ENCODE results near the gene SENP8. TPM values are rescaled to one million over a fixed set of nuclear protein-coding genes. Genes with fewer than 3 reads are reported as not detected.

Gene SENP8
- total RNA-seq, 1 experiment from 2014 or later, result 3.4 TPM

GRCh38 chr15:72183781-72184164, 65.6 kb downstream of the SENP8 start:
- Mint-ChIP-seq H3K4me3 (ENCODE audit: unreplicated experiment) (no peak overlapping the region), H3K4me1 (ENCODE audit: low read depth, unreplicated experiment) (no peaks in the 10 kb centered on the region), H3K36me3 (ENCODE audit: insufficient read depth, unreplicated experiment) (no peaks in the 10 kb centered on the region), H3K27ac (ENCODE audit: unreplicated experiment) (no peak overlapping the region), H3K27me3 (ENCODE audit: insufficient read depth, unreplicated experiment) (no peaks in the 10 kb centered on the region), H3K9me3 (ENCODE audit: unreplicated experiment) (no peaks in the 10 kb centered on the region)
- DNase-seq, result peak in 1 of 2 experiments; percentile 21
- no peak for TF ChIP-seq CTCF (IDR thresholded peaks at IDR 0.05; ENCODE audit: insufficient read depth in 1 of 2, low read depth in 1 of 2, low read length in 1 of 2, severe bottlenecking in 1 of 2, unreplicated experiment in 1 of 2)
- CTCF ChIA-PET, result no interaction called here
- POLR2A ChIA-PET, result no interaction called here
- Histone ChIP-seq H3K9me3 (no peaks in the 10 kb centered on the region), H3K27me3 (replicated peaks; ENCODE audit: control insufficient read depth, insufficient read depth, low read length) (no peaks in the 10 kb centered on the region), H3K4me1 (no peaks in the 10 kb centered on the region), H3K4me3 (ENCODE audit: low read depth, low read length) (no peak overlapping the region), H3K36me3 (ENCODE audit: control insufficient read depth, insufficient read depth, low read length) (no peaks in the 10 kb centered on the region)
- intact Hi-C loops (cut with micrococcal nuclease; ENCODE audit: unreplicated experiment), result no loop called here
- BruUV-seq (replicated peaks), result no TSS peak

- no TSS peak for BruUV-seq (replicated peaks)
- no peaks in the 10 kb centered on the region for H3K27me3 ChIP-seq (replicated peaks; ENCODE audit: control insufficient read depth, insufficient read depth, low read length)
- TF ChIP-seq CTCF (IDR thresholded peaks at IDR 0.05; ENCODE audit: insufficient read depth in 1 of 2, low read depth in 1 of 2, low read length in 1 of 2, severe bottlenecking in 1 of 2, unreplicated experiment in 1 of 2), result no peak
- no peaks in the 10 kb centered on the region for H3K9me3 ChIP-seq
- no peaks in the 10 kb centered on the region for H3K36me3 ChIP-seq (ENCODE audit: control insufficient read depth, insufficient read depth, low read length)
- Mint-ChIP-seq H3K36me3 (ENCODE audit: insufficient read depth, unreplicated experiment) (no peaks in the 10 kb centered on the region), H3K4me3 (ENCODE audit: unreplicated experiment) (no peak overlapping the region), H3K9me3 (ENCODE audit: unreplicated experiment) (no peaks in the 10 kb centered on the region), H3K4me1 (ENCODE audit: low read depth, unreplicated experiment) (no peaks in the 10 kb centered on the region), H3K27ac (ENCODE audit: unreplicated experiment) (no peak overlapping the region), H3K27me3 (ENCODE audit: insufficient read depth, unreplicated experiment) (no peaks in the 10 kb centered on the region)
- DNase-seq, result peak in 1 of 2 experiments; percentile 47
- no peak overlapping the region for H3K4me3 ChIP-seq (ENCODE audit: low read depth, low read length)
- ChIA-PET POLR2A (no interaction called here), CTCF (interaction anchor here (0.6 kb wide), 1 partner anchor 55 kb away, joined by 5 read pairs; no protein-coding TSS in a partner anchor)
- intact Hi-C loops (cut with micrococcal nuclease; ENCODE audit: unreplicated experiment), result no loop called here
- H3K4me1 ChIP-seq, result no peaks in the 10 kb centered on the region
Measured at GRCh38 chr15:72184165-72184811, 66.1 kb downstream of the SENP8 start.

GRCh38 chr15:72189250-72189902, 71.2 kb downstream of the SENP8 start:
- BruUV-seq (replicated peaks), result no TSS peak

More at GRCh38 chr15:72189250-72189902, 71.2 kb downstream of the SENP8 start:
- Mint-ChIP-seq H3K36me3 (ENCODE audit: insufficient read depth, unreplicated experiment) (no peaks in the 10 kb centered on the region), H3K27ac (ENCODE audit: unreplicated experiment) (no peak overlapping the region), H3K9me3 (ENCODE audit: unreplicated experiment) (no peaks in the 10 kb centered on the region), H3K4me3 (ENCODE audit: unreplicated experiment) (no peak overlapping the region), H3K27me3 (ENCODE audit: insufficient read depth, unreplicated experiment) (no peaks in the 10 kb centered on the region), H3K4me1 (ENCODE audit: low read depth, unreplicated experiment) (no peaks in the 10 kb centered on the region)
- ChIA-PET CTCF (no interaction called here), POLR2A (no interaction called here)
- TF ChIP-seq CTCF (IDR thresholded peaks at IDR 0.05; ENCODE audit: insufficient read depth in 1 of 2, low read depth in 1 of 2, low read length in 1 of 2, severe bottlenecking in 1 of 2, unreplicated experiment in 1 of 2), result no peak
- Histone ChIP-seq H3K4me3 (ENCODE audit: low read depth, low read length) (no peak overlapping the region), H3K27me3 (replicated peaks; ENCODE audit: control insufficient read depth, insufficient read depth, low read length) (no peaks in the 10 kb centered on the region), H3K36me3 (ENCODE audit: control insufficient read depth, insufficient read depth, low read length) (no peaks in the 10 kb centered on the region), H3K9me3 (no peaks in the 10 kb centered on the region), H3K4me1 (peaks cover 3% of the 10 kb centered on the region; the same call in 1 of the 2 replicates)
- no peak for DNase-seq
- intact Hi-C loops (cut with micrococcal nuclease; ENCODE audit: unreplicated experiment), result no loop called here

Measured in Caco-2 (cell line).